HG02588 (cell line): Measurements from ENCODE around the gene PDPN.
"Not testable (repeated sequence)": the region's sequence is repeated elsewhere in the genome, so short reads cannot be mapped to it uniquely, and the experiment has no call there.

Experiments
- ATAC-seq: cut with Tn5 transposase; IDR thresholded peaks from one replicate; pipeline ENCODE4 v1.9.1; 2021; ENCODE audit warnings: mild to moderate bottlenecking, moderate library complexity; ENCODE audit not compliant: unreplicated experiment

Gene PDPN, protein sequence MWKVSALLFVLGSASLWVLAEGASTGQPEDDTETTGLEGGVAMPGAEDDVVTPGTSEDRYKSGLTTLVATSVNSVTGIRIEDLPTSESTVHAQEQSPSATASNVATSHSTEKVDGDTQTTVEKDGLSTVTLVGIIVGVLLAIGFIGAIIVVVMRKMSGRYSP

DNA sequence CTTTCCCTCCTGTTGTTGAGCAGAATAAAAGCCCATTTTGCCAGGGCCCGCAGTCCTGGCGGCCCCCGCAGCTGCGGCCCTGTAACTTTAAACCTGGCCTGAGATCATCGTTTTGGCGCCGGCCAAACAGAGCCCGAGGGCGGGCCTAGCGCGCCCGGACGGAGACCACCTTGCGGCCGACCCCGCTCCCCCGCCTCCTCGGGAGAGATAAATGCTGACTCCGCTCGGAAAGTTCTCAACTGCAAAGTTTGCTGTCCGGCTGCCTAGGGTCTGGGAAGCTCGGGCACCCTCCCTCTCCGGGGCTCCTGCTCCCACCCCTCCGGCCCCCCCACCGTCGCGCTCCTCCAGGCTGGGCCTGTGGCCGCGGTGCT lies at the start of gene PDPN:
TSS of gene PDPN (plus strand) at position 238 of the 371 bp plus-strand sequence. CDS start 202 bp downstream, outside the sequence.
- no peak for ATAC-seq

DNA sequence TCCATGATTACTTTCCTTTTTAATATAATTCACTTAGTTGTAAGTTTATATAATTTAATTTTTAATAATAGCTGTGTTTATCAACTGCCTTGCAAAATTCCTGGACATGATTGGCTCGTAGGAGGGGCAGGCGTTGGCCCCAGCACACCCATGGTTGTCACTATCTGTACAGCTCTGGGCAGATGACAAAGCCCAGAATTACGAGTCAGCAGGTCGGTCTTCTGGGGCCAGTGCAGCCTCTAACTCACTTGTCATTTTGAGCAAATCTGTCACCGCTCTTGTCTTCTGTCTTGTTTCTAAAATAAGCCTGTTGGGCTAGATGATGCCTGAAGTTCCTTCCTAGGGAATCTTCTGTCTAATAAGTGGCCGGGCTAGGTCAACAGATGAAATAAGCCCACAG lies 48.4 kb upstream of the PDPN start:
- no peak for ATAC-seq

- no peak for ATAC-seq
These were observed 47.1 kb upstream of the PDPN start for GRCh38 chr1:13536571-13536970.

DNA sequence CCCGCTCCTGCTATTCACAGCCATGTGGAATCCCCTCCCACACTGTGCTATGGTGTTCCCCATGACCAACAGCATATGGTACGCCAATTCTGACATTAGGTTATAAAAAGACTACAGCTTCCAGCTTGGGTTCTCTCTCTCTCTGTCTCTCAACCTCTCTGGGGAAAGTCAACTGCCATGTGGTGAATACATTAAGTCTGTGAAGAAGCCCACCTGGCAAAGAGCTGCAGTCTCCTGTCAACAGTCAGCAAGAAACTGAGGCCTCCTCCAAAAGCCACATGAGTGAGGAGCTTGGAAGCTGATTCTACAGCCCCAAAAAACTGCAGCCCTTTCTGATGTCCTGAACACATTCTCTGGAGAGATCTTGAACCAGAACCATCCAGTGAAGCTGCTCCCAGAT lies 44.8 kb upstream of the PDPN start:
- no peak for ATAC-seq

DNA sequence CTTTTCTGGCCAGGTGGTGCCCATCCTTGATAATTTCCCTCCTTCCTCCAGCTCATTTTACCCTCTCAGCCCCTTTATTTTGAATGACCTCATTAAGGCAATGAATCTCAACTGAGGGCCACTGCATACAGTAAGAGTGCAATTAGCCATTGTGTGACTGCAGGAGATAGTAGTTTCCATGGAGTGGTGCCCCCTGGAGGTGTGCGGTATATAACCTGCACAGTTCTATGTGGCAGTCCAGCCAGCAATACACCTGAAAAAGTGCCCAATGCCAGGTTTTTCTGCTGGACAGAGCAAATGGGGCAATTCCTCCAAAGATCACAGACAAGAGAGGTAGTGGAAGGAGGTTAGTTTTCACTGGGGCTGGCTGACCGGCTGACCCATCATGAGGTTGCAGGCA lies 43.9 kb upstream of the PDPN start:
- no peak for ATAC-seq

- ATAC-seq, result no peak
These were observed 42.8 kb upstream of the PDPN start for GRCh38 chr1:13540866-13541265.

DNA sequence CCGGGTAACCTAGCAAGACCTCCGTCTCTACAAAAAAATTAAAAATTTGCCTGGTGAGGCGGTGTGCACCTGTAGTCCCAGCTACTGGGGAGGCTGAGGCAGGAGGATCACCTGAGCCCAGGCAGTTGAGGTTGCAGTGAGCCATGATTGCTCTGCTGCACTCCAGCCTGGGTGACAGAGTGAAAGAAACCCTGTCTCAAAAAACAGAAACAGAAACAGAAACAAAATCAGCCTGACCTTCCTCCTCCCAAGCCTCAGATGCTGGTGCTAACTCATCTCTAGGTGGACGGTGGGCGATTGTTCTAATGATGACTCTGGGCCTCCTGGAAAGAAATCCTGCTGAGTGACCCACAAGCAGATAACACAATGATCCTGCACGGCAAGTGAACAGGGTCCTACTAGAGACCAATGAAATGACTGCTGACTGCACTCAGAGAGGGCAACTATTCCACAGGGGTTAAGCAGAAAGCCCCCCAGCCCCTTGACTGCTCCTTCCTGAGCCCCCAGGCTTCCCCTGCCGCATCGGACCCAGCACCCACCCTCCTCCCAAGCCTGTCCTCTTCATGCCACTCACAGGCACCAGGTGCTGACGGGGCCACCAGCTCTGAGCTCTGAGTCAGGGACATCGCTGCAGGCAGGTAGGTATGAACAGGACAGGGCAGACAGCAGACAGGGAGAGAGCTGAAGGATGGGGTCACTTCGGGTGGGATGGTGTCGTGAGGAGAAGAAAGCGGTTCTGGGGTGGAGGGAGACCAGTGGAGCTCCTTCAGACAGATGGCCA lies 42.0 kb upstream of the PDPN start:
- ATAC-seq, result no peak

- no peak for ATAC-seq
These were observed 40.0 kb upstream of the PDPN start for GRCh38 chr1:13543451-13544220.

DNA sequence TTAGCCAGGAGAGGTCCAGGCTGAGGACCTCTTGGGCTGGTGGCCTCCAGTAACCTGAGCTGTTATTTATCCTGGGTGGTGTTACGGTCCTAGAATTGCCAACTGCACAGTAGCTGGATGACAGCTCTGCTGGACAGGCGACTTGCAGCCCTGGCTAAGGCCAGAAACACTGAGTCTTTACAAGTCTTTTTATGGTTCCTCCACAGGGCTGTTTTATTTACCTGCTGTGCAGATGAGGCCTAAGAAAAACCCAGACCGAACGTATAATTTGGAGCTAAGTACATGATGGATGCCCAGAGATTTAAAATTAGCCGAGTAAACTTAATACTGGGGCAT lies 39.4 kb upstream of the PDPN start:
- no peak for ATAC-seq

GRCh38 chr1:13546791-13547190 lies 36.8 kb upstream of the PDPN start:
- ATAC-seq, result no peak

GRCh38 chr1:13548281-13548680 lies 35.4 kb upstream of the PDPN start:
- no peak for ATAC-seq

- no peak for ATAC-seq
These were observed 34.6 kb upstream of the PDPN start for GRCh38 chr1:13549021-13549420.

DNA sequence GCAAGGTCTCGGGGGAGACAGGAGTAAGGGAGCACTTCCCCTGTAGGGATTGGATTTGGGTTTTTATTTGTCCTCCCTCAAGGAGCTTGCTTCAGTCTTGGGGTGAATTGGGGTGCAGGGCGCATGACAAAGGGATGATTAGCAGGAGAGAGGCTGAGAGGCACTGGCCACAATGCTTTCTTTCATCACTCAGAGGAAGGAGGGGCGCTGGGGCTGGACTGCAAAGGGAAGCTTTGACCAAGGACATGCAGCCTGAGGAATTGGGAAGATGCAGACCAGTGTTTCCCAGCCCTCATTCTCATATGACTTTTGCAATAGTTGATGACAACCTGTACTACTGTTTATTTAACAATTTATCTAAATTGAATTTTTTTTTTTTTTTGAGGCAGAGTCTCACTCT lies 34.1 kb upstream of the PDPN start:
- ATAC-seq, result no peak

GRCh38 chr1:13550663-13551062 lies 33.0 kb upstream of the PDPN start:
- ATAC-seq, result no peak

DNA sequence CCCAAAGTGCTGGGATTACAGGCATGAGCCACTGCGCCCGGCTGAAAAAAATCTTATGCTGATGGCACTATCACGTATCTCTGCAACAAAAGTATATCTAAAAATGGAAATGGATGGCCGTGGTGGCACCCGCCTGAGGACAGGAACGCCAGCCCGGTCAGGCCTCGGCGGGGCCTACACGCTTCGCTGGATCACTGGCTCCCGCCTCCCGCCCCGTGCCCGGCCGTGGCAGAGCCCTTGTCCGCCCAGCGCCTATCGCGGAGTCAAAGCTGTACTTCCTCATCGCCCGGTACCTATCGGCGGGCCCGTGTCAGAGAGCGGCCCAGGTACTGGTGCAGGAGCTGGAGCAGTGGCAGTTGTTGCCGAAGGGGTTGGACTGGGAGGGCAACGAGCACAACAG lies 28.8 kb upstream of the PDPN start:
- no peak for ATAC-seq

DNA sequence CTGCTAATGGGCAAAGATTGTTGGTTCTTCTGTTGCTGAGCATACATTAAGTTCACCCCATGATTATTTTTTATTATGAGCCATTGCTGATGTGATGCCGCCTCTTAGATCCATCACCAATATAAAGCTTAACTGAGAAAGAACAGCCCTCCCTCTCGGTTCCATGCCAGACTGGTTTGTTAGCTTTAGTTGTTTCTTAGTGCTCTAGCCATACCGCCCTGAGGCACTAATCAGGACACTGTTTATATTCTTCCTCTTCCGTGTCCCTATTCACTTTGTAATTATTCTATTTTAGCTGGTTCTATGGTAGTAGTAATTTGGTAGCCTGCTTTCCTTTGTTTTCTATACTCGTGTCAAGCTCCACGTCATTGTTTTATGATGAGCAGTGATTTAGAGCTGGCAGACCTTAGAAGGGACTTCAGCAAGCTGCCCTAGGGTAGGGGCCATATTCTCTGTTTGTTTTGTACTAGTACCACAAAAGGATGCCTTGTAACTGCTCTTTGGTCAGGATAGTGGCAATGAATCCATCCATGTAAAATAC lies 27.3 kb upstream of the PDPN start:
- ATAC-seq, result no peak

DNA sequence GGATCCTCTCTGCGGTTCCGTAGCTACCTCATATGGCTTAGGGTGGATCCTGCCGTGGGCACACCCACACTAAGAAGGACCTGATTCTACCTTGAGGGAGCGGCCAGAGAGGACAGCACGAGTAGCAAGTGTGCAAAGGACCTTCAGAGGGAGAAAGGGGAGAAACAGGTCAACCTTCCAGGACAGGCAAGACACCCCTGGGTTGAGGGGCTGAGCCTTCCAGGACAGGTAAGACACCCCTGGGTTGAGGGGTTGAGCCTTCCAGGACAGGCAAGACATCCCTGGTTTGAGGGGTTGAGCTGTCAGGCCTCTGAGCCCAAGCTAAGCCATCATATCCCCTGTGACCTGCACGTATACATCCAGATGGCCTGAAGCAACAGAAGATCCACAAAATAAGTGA lies 23.1 kb upstream of the PDPN start:
- no peak for ATAC-seq

- ATAC-seq, result not testable (repeated sequence)
These were observed 20.7 kb upstream of the PDPN start for GRCh38 chr1:13562981-13563380.

GRCh38 chr1:13564073-13564472 lies 19.6 kb upstream of the PDPN start:
- no peak for ATAC-seq

GRCh38 chr1:13570435-13570834 lies 13.2 kb upstream of the PDPN start:
- ATAC-seq, result not testable (repeated sequence)

GRCh38 chr1:13570924-13571323 lies 12.7 kb upstream of the PDPN start:
- no peak for ATAC-seq

GRCh38 chr1:13573586-13573985 lies 10.0 kb upstream of the PDPN start:
- ATAC-seq, result no peak
